ENCODE data around the gene ALDH1A2. TPM values are rescaled to one million over a fixed set of nuclear protein-coding genes. Genes with fewer than 3 reads are reported as not detected.

The ALDH1A2 gene
- total RNA-seq (2022; extraction: Qiagen RNA extraction; ENCODE audit: low read depth) = 0.16 to 0.49 TPM (median 0.32 TPM) in 5 replicates

GRCh38 chr15:58065445-58066041 is at the start of gene ALDH1A2:
ALDH1A2 (minus strand) TSS chr15:58065711; CDS start chr15:58065650, 61 bp downstream.

Other genes starting within 250 kb of the ALDH1A2 start
- gene AQP9, start 72.7 kb upstream of the ALDH1A2 start, total RNA-seq (2022; extraction: Qiagen RNA extraction; ENCODE audit: low read depth) = not detected in 5 replicates